Measurements from ENCODE around the gene MAP2K3.
A peak's percentile ranks its signal among the peaks of the same experiment; 100 is the strongest.

The MAP2K3 gene

GRCh38 chr17:21284319-21285163 is at the start of gene MAP2K3:
Gene MAP2K3, plus strand, starts transcription at chr17:21284711. Its CDS starts 210 bp downstream, at chr17:21284921.
- peak; percentile 99 for DNase-seq

GRCh38 chr17:21235921-21236320 is 48.6 kb upstream of the MAP2K3 start:
- no peak for DNase-seq

GRCh38 chr17:21239680-21240368 is 44.7 kb upstream of the MAP2K3 start:
- peak; percentile 22 for DNase-seq

- no peak for DNase-seq
Observed at GRCh38 chr17:21240369-21241055, 44.0 kb upstream of the MAP2K3 start.

- DNase-seq = no peak
Observed at GRCh38 chr17:21241564-21241963, 42.9 kb upstream of the MAP2K3 start.

- no peak for DNase-seq
Observed at GRCh38 chr17:21242026-21242697, 42.3 kb upstream of the MAP2K3 start.

- no peak for DNase-seq
Observed at GRCh38 chr17:21242780-21243515, 41.6 kb upstream of the MAP2K3 start.

- DNase-seq = no peak
Observed at GRCh38 chr17:21243516-21244303, 40.8 kb upstream of the MAP2K3 start.

GRCh38 chr17:21245639-21246084 is 38.8 kb upstream of the MAP2K3 start:
- DNase-seq = no peak

- no peak for DNase-seq
Observed at GRCh38 chr17:21246698-21247097, 37.8 kb upstream of the MAP2K3 start.

- no peak for DNase-seq
Observed at GRCh38 chr17:21247552-21248258, 36.8 kb upstream of the MAP2K3 start.

GRCh38 chr17:21248500-21248899 is 36.0 kb upstream of the MAP2K3 start:
- DNase-seq = no peak

GRCh38 chr17:21249086-21249795 is 35.3 kb upstream of the MAP2K3 start:
- DNase-seq = no peak

GRCh38 chr17:21249920-21250703 is 34.4 kb upstream of the MAP2K3 start:
- DNase-seq = no peak

- DNase-seq = no peak
Observed at GRCh38 chr17:21250854-21251253, 33.7 kb upstream of the MAP2K3 start.

GRCh38 chr17:21251337-21252010 is 33.0 kb upstream of the MAP2K3 start:
- no peak for DNase-seq

- no peak for DNase-seq
Observed at GRCh38 chr17:21252289-21252795, 32.2 kb upstream of the MAP2K3 start.

Measured in activated CD4-positive, alpha-beta T cell treated with anti-CD3 and anti-CD28 coated beads, Interleukin-2, amount 50 U/mL, for 16 hours (primary cell).